Gastrocnemius medialis (tissue), 4 donors: ENCODE data around the gene RTN3.

ENCODE experiments used
- CTCF ChIP-seq, 5 experiments: fragments of 450-650 bp in 3 of 5; fragments of 200-600 bp in 2 of 5; sonication (generic) in 2 of 5; IDR thresholded peaks in 4 of 5; conservative IDR thresholded peaks in 1 of 5; 1 replicate in 4 of 5; 2 replicates in 1 of 5; pipeline ENCODE4 v1.5.1; 2016 to 2019; ENCODE audit warnings: antibody characterized with exemption in 5 of 5, mild to moderate bottlenecking in 3 of 5, moderate library complexity in 3 of 5
- POLR2A ChIP-seq, 2 donors: fragments of 450-650 bp; IDR thresholded peaks; one replicate each; pipeline ENCODE4 v1.6.1; 2017; ENCODE audit warnings: antibody characterized with exemption in 2 of 2, mild to moderate bottlenecking in 2 of 2, moderate library complexity in 2 of 2

DNA sequence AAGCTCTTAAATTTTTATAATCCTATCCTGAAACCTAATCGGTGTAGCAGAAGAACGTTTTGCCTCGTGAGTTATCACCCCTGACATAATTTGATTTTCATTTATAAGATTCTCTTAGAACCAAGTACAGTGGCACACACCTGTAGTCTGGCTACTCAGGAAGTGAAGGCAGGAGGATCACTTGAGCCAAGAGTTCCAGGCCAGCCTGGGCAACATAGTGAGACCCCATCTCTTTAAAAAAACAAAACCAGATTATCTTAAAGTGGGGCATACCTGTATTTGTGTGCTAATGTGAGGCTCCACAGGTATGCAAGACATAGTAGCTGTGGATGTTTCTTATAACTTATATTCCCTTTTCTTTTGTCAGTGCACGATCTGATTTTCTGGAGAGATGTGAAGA lies 68.3 kb downstream of the RTN3 start:
- TF ChIP-seq CTCF (IDR thresholded peaks at IDR 0.05 in 4 of 5, conservative IDR thresholded peaks at IDR 0.05 in 1 of 5) (no peak), POLR2A (IDR thresholded peaks at IDR 0.05) (no peak)
